Occipital lobe (tissue), 2 donors: ENCODE measurements around the gene TAPBPL. TPM values are rescaled to one million over a fixed set of nuclear protein-coding genes. Genes with fewer than 3 reads are reported as not detected.
"Not testable (repeated sequence)": the region's sequence is repeated elsewhere in the genome, so short reads cannot be mapped to it uniquely, and the experiment has no call there.

Experiments
- DNase-seq: peaks from one replicate; lab custom pipeline; 2025; lab: John Stamatoyannopoulos, UW
- total RNA-seq: library from RNA; depleted of rRNA; stranded (reverse); fragments of >200 nt; gene quantifications from one replicate; pipeline ENCODE4 v1.2.3, GENCODE V29; 2014

Gene TAPBPL
- total RNA-seq, 1 donor from 2014 or later = 0.78 TPM

DNA sequence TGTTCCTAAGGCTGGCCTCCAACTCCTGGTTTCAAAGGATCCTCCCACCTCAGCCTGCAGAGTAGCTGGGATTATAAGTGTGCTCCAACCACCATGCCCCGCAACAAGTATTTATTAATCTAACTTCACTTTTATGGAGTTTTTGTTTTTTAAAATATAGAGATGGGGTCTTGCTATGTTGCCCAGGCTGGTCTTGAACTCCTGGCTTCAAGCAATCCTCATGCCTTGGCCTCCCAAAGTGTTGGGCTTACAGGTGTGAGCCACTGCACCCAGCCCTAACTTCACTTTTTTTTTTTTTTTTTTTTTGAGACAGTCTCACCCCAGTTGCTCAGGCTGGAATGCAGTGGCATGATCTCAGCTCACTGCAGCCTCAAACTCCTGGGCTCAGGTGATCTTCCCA lies 38.8 kb downstream of the TAPBPL start:
- not testable (repeated sequence) for DNase-seq

DNA sequence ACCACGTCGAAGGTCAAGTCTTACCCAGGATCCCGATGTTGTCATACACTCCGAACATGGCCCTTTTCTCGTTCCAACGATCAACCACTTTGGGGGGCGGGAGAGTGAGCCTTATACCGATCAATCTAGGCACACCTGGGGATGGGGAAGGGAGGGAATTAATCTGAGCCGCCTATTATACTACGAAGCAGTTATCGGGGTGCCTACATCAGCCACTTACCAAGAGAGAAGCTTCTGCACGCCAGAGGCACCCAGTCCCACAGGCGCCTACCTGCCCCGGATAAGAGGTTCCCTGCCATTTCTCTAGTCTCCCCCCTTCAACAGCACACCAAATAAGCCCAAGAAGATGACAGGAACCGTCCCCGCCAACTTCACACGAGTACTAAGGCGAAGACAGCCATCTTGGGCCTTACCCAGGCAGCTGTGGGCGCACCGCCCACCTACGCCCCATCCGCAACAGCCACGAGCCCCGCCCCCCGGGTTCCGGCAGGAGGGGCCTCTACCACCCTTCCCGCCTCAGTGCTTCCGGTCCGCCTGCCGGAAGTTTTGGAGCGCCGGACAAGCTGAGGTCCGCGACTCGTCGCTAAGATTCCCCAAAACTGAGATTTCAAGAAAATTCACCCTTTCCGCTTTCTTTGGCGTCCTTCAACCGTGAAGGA lies 41.1 kb downstream of the TAPBPL start, which contains the start of gene MRPL51:
TSS of gene MRPL51 (minus strand) at position 425 of the 659 bp plus-strand sequence. CDS start at position 299, 126 bp downstream.
- peak; percentile 94 for DNase-seq

DNA sequence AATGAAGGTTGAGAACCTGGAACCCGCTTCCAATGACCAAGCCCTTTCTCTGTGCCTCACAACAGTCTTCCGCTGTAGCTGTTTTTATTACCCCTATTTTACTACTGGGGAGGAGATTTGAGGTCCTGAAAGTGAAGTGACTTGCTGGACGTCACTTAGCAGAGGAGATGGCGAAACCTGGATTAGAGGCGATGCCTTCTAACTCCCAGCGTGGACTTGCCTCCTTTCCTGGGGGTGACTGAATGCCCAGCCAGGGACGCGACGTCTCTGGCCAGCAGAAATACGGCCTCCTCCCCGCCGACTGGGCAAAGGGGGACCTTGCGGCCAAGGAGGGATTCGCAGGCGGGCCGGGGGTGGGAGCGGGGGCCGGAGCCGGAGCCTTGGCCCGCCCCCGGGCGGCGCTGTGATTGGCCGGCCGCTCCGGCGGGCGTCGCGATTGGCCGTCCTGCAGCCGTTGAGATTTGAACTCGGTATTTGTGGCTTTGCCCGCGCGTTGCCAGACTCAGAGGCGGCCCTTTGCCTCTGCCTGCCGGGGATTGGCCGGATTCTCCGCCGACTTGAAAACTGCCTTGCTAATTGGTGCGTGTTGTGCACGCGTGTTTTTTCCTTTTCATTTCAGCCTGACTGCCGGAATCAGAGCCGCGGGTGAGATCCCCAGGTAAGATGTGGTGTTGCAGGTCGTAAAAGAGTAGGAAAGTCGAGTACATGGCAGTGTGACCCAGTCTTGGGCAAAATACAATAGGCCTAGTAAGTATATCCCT lies 41.8 kb downstream of the TAPBPL start, which contains the start of gene NCAPD2:
TSS of gene NCAPD2 (plus strand) at position 606 of the 761 bp plus-strand sequence. CDS start 997 bp downstream, outside the sequence.
- peak; percentile 96 for DNase-seq

DNA sequence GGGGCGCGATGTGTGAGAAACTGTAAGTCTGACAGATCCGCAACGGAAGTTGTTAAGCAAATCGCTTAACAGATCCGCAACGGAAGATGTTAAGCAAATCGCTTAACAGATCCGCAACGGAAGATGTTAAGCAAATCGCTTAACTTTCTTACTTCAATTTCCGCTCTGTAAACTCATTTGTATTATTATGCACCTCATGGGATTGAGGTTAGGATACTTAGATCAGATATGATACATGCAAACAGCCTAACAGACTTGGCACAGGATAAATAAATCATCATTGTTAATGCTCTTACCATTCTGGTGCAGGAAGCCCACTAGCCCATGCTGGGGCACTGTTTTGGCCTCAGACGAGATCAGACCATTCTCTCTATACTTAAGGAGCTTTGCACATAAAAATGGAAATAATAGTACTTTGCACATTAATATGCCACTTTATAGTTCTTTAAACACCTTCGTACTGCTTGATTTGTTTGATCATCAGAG lies 42.5 kb downstream of the TAPBPL start:
- DNase-seq = no peak

DNA sequence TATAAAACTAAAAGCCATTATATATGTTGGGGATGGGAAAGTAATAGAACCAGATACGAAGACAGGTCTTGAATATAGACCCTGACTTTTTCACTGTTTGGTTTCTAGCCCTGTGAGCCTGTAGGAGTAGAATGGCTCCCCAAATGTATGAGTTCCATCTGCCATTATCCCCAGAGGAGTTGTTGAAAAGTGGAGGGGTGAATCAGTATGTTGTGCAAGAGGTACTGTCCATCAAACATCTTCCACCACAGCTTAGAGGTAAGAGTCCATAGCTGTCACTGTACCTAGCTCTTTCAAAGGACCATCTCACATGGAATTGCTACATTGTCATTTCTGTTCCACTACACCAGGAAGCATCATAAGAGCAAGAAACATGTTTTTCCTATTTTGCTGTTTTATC lies 43.1 kb downstream of the TAPBPL start:
- no peak for DNase-seq

DNA sequence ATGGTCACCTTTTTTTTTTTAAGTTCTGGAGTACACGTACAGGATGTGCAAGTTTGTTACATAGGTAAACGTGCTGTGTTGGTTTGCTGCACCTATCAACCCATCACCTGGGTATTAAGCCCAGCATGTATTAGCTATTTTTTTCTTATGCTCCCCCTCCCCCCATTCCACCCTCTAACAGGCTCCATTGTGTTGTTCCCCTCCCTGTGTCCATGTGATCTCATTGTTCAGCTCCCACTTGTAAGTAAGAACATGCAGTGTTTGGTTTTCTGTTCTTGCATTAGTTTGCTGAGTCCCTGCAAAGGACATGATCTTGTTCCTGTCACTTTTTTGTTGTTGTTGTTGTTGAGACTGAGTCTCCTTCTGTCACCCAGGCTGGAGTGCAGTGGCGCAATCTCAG lies 45.4 kb downstream of the TAPBPL start:
- DNase-seq = not testable (repeated sequence)

DNA sequence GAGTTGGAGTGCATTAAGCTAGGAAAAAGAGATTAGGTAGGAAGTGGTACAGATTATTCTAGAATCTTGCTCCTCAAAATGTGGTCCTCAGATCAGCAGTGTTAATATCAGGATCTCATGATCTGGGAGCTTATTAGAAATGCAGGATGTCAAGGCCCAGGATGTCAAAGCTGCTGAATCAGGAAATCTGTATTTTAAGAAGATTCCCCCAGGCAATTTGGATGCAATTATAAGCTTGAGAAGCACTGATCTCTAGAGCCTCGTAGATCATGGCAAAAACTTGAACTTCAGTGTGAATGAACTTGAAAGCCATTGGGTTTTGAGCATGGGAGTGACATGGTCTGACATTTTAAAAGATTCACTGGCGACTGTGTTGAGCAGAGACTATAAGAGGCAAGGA lies 48.6 kb downstream of the TAPBPL start:
- no peak for DNase-seq

DNA sequence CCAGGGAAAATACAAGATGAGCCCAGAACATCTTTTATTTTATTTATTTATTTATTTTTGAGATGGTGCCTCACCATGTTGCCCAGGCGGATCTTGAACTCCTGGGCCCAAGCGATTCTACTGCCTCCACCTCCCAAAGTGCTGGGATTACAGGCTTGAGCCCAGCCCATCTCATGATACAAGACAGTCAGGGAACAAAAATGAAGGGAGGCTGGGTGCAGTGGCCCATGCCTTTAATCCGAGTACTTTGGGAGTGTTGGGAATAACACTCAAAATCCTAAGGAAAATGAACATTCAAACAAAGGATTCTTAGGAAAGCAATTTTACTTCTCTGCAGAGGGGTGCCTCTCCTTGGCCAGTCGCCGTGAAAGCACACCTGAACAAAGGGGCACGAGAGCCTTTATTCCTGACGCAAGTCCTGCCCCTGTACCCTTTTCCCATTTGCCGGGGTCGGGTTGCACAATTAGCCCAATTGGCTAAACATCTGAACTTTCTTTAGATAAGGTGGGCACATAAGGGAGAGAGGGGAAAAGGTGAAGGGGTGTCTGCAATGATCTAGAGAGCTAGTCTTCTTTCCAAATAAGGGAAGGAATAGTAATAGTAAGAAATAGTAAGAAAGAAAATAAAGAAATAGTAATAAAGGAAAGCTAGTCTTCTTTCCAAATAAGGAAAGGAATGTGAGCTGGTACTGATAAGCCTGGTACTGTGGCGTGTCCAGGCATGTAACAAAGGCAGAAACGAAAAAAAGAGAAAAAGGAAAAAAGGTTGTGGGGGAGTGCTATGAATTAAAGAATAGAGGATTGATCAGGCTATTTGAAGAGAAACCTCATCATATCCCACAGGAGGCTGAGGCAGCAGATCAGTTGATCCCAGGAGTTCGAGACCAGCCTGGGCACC lies 55.5 kb downstream of the TAPBPL start:
- no peak for DNase-seq

DNA sequence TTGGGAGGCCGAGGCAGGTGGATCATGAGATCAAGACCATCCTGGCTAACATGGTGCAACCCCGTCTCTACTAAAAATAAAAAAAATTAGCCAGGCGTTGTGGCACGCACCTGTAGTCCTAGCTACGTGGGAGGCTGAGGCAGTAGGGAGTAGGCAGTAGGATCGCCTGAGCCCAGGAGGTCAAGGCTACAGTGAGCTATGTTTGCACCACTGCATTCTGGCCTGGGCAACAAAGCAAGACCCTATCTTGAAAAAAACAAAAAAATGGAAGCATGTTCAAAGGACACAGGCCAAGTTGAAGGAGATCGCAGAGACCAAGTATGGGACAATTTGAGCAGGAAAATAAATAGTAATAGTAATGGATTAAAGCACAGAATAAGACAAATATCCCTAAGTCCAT lies 56.2 kb downstream of the TAPBPL start:
- no peak for DNase-seq

Other genes starting within 250 kb of the TAPBPL start
- not detected for gene PLEKHG6, start 141.4 kb upstream of the TAPBPL start, total RNA-seq
- gene TNFRSF1A, start 110.0 kb upstream of the TAPBPL start, total RNA-seq = 14.8 TPM
- not detected for gene SCNN1A, start 76.5 kb upstream of the TAPBPL start, total RNA-seq
- gene LTBR, start 67.9 kb upstream of the TAPBPL start, total RNA-seq = 1.9 TPM
- 0.94 TPM for gene CD27, start 7.1 kb upstream of the TAPBPL start, total RNA-seq
- 6.4 TPM for gene VAMP1, start 18.6 kb downstream of the TAPBPL start, total RNA-seq
- gene MRPL51, start 41.2 kb downstream of the TAPBPL start, total RNA-seq = 36.5 TPM
- 9.0 TPM for gene NCAPD2, start 42.1 kb downstream of the TAPBPL start, total RNA-seq
- gene GAPDH, start 82.5 kb downstream of the TAPBPL start, total RNA-seq = 1,311 TPM
- gene IFFO1, start 104.0 kb downstream of the TAPBPL start, total RNA-seq = 4.4 TPM
- gene NOP2, start 116.2 kb downstream of the TAPBPL start, total RNA-seq = 10.8 TPM
- 149 TPM for gene CHD4, start 155.3 kb downstream of the TAPBPL start, total RNA-seq
- 0.62 TPM for gene LPAR5, start 183.9 kb downstream of the TAPBPL start, total RNA-seq
- 0.62 TPM for gene ACRBP, start 195.4 kb downstream of the TAPBPL start, total RNA-seq
- 65.0 TPM for gene ING4, start 211.1 kb downstream of the TAPBPL start, total RNA-seq
- gene ZNF384, start 237.3 kb downstream of the TAPBPL start, total RNA-seq = 15.1 TPM
- gene PIANP, start 248.8 kb downstream of the TAPBPL start, total RNA-seq = 1.2 TPM